HTERT RPE-1 (cell line): Measurements from ENCODE around the gene TRAIP.
"Not testable (repeated sequence)": the region's sequence is repeated elsewhere in the genome, so short reads cannot be mapped to it uniquely, and the experiment has no call there.

Experiments
- in situ Hi-C: fragments of 300-500 bp; cut with MboI; formaldehyde crosslinking; loops from 4 replicates; pipeline ENCODE4 v1.14.3; 2020; ENCODE audit warnings: low sequenced_read_pairs

The TRAIP gene

DNA sequence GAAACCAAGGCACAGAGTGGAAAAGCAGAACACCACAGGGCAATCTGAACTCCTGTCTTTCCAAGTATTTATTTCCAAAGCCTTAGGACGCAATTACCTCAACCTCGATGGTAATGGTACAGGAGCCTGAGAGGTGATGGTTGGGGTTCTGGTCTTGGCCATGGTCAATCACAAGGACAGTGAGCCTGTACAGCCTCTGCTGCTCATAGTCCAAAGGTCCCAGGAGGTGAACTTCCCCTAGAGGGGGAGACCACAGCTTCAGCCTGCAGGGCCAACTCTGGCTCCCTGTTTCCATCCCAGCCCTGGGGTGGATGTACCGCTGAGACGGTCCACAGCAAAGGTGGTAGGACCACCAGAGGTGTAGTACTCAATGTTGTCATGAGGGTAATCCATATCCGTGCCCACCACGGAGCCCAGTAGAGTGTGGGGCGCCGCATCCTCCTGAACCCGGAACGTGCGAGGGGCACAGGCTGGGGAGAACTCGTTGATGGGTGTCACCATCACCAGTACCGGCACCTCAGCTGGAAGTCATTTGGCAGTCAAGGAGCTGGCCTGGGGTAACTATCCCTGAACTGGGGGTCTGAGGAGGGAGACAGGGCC, 62.8 kb downstream of the TRAIP start:
- in situ Hi-C loops, result no loop called here

DNA sequence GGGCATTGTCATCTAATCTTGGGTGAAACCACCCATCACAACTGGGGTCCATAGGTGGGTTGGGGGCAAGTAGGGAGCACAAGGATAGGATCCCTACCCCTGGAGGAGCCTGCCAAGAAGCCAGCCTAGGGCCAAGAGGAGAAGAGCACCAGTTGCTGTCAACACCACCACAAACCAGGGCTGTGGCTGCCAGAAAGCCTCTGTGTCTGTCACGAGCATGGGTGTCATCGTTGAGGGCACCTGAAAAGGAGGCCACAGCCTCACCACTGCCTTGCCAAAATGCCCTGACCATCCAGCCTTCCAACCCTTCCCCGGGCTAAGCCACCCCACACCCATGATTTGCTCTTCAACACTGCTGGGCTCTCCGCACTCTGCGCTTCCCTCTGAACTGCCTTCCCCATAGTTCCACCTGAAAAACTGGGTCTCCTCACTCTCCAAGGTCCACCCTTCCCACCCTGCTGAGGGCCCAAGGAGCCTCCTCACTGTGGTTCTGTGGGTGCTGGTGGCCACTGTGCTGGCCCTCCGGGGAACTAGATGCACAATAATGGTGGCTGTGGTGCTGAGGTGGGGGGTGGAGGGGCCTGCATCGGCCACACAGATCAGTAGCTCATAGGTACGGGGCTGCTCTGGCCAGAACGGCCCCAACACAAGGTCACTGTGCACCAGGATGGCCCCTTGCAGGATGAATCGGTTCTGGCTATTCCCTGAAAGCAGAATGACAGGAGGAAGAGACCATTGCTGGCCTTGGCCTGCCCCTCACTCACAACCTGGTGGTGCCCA, 63.8 kb downstream of the TRAIP start:
- in situ Hi-C loops, result no loop called here

DNA sequence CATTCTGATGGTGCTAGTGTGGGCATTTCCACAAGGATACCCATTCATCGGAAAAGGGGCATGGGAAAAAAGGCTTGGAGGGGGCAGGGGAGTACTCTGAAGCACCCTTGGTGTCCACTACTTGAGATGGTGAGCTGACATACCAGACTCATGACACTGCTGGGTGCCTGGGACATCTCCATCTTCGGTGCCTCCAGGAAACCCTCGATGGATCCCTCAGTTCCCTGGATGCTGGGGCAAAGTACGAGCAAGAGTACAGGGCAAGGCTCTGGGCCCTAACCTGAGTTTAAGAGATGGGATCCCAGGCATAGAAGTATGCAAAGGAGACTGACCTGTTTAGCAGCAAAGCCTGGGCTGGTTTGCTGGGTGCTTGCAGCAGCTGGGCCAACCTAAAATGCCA, 64.8 kb downstream of the TRAIP start:
- in situ Hi-C loops, result no loop called here

DNA sequence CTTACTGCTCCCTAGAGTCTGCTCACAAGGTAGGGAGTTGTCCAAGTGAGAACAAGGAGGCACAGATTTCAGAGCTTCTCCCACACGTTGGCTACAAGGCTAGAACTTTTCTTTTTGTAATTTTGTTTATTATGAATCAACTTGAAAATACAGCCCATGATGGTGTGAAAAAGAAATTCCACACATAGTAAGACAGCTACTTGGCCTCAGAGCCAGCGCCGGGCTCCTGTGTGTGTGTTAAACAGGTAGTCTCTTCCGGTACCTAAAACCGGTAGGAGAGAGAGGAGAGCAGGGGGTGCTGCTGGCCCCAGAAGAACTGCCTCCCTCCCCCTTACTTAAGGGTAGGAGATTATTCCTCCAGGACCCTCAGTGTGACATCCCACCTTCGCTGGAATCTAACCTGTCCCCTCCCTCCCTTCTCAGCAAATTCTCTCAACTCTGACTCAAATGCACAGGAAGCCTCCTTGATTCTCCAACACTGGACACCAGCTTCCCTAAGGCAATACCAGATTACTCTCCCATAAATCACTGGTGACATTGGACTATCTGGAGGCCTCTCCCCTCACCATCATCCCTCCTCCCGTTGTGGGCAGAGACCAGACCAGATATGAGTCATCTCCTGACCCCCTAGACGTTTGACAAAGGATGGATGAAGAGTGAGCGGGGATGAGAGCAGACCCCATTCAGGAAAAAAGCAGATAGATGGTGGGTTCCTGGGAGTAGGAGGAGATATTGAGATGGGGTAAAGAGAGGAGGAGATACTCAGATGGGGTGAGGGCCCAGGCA, 65.5 kb downstream of the TRAIP start:
- in situ Hi-C loops, result no loop called here

DNA sequence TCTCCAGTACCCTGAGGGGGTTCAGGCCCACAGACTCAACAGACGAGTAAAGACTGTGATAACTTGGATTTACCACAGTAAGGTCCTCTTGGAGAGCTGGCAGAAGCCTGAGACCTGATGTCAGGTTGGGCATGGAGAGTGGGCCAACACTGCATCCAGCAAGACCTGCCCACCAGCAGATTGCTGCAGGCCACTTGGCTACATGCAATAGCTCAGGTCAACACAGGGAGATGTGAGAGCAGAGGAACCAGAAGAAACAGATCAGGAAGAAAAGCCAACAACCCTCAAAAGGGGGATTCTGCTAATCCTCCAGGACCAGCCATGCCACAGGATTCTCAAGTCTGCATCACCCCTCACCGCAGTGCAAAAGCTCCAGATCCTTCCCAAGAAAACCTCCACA, 68.3 kb downstream of the TRAIP start:
- in situ Hi-C loops, result no loop called here

DNA sequence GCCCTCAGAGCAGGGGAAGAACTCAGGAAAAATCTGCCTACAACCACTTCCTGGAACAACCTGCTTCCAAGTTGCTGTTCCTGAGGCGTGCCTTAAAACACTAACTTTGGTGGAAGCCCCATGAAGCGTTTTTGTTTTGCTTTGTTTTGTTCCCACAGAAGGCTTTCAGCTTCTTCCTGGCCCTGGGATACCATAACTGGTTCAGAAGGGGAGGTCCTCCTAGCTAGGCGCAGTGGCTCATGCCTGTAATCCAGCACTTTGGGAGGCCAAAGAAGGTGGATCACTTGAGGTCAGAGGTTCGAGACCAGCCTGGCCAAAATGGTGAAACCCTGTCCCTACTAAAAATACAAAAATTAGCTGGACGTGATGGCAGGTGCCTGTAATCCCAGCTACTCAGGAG, 68.8 kb downstream of the TRAIP start:
- in situ Hi-C loops, result no loop called here

DNA sequence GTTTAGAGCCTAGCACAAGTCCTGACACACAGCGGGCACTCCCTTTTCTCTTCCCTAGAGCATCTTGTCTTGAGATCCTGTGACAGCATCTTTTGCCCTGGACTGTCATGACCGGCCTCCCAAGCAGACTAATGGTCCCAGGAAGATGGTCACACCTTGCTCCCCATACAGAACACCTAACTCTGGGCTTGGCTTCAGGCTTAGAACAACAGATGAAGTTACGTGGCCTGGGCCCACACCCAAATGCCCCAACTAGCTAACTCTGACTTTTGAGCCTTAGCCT, 69.2 kb downstream of the TRAIP start:
- in situ Hi-C loops, result no loop called here

DNA sequence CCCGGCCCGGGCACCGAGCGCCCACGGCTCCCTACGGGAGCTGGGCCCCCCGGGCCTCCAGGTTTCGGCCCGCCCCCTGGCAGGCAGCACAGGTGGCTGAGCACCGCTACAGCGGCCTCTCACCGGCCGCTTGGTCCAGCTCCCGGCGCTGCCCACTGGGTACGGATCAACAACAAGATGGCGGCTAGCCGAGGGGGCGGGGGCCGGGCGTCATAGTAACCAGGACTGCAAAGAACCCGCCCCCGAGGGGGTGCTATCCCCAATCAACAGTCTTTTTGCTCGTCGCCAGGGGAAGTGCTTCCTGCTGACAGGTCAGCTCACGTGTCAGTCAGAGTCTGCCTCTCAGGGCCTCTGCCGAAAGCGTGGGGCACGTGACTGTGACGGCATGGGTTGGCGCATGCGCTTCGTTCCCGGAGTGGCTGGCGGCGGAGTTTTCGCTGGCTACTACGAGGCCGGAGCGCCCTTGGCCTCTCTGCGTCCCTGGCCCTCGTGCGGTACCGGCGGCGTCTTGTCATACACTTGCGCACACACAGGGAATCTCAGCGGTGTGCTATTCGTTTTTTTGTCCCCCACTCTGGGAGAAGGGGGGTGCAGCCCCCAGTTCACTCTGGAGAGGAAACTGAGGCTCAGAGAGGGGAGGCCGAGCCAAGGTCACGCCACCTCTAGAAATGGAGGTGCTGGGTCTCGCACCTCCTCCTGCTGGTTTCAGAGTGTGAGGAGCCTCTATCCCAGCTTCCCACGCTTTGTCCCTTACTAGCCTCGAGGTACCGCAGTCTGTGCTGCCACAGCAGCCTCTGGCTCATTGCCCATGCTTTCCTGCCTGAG, 69.8 kb downstream of the TRAIP start, which contains the start of gene IP6K1:
IP6K1 (minus strand) TSS at position 186 of the 825 bp plus-strand sequence. CDS start 38,502 bp downstream, outside the sequence.
- in situ Hi-C loops, result no loop called here

DNA sequence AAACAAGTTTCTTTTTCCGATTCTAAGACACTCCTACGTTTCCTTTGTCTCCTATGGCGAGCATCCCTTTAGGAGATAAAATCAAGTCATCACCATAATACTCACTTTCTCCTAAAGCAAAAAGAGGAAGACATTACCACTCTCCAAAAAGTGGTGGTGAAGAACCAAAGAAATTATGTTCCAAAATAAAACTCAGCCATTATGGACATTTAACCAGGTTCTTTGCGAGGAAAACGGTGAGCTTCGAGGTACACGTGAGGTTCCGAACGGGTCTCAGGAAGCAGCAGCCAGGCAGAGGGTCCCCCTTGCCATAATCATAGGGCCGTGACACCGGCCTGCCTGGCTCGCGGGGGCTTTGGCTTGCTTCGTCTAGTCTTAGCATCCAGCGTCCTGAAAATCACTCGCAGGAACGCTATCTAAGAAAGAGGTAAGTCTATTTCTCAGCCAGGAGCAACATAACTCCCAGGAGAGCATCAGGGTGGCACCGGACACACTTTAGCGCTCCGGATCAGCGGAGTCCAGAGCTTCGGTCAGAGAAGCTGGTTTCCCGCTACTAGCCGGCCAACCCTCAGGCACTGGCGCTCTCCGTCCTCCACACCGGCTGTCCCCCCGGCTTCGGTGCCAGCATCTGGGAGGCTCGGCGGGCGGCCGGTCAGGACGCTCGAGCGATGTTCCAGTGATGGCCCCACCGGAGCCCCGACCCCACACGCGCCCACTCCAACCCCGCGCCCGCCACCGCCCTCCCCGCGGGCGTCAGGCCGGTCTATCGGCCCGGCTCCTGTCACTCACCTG, 70.6 kb downstream of the TRAIP start:
- in situ Hi-C loops, result no loop called here

DNA sequence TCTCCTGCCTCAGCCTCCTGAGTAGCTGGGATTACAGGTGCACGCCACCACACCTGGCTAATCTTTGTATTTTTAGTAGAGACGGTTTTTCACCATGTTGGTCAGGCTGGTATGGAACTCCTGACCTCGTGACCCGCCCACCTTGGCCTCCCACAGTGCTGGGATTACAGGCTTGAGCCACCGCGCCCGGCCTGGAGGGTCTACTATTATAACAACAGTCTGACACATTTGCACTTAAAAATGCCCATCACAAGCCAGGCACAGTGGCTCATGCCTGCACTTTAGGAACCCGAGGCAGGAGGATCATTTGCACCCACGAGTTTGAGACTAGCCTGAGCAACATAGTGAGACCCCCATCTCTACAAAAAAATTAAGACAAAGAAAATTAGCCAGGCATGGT, 74.1 kb downstream of the TRAIP start:
- in situ Hi-C loops, result not testable (repeated sequence)

DNA sequence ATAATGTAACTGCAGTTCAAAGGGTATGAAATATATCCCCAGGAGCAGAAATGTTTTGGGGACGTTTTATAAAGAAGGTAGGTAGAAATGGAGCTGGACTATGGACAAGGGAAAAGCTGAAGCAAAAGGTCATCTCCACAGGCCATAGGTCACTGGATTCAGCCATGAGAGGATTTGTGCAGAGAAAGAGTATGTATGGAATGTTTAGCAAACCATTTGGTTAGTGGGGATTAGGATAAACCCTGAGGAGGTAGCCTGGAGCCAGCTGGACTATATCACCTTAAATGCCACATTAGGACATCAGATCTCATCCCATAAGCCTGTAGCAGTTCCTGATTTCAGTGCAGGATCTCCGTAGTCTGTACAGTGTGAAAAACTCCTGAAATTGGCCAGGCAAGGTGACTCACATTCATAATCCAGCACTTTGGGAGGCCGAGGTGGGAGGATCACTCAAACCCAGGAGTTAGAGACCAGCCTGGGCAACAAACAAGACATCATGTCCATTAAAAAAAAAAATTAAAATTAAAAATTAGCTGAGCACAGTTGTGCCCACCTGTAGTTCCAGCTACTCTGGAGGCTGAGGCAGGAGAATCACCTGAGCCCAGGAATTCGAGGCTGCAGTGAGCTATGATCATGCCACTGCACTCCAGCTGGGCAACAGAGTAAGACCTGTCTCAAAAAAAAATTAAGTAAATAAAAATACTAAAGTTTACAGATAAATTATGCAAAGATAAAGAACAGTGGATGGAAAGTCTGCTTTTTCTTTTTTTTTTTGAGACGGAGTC, 74.8 kb downstream of the TRAIP start:
- in situ Hi-C loops, result no loop called here

DNA sequence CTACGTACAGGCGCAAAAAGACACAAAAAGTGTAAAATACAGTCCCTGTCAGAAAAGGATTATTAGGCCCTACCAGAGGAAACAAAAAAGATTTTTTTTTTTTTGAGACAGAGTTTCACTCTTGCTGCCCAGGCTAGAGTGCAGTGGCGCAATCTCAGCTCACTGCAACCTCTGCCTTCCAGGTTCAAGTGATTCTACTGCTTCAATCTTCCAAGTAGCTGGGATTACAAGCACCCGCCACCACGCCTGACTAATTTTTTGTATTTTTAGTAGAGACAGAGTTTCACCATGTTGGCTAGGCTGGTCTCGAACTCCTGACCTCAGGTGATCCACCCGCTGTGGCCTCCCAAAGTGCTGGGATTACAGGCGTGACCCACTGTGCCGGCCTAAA, 75.4 kb downstream of the TRAIP start:
- in situ Hi-C loops, result not testable (repeated sequence)

DNA sequence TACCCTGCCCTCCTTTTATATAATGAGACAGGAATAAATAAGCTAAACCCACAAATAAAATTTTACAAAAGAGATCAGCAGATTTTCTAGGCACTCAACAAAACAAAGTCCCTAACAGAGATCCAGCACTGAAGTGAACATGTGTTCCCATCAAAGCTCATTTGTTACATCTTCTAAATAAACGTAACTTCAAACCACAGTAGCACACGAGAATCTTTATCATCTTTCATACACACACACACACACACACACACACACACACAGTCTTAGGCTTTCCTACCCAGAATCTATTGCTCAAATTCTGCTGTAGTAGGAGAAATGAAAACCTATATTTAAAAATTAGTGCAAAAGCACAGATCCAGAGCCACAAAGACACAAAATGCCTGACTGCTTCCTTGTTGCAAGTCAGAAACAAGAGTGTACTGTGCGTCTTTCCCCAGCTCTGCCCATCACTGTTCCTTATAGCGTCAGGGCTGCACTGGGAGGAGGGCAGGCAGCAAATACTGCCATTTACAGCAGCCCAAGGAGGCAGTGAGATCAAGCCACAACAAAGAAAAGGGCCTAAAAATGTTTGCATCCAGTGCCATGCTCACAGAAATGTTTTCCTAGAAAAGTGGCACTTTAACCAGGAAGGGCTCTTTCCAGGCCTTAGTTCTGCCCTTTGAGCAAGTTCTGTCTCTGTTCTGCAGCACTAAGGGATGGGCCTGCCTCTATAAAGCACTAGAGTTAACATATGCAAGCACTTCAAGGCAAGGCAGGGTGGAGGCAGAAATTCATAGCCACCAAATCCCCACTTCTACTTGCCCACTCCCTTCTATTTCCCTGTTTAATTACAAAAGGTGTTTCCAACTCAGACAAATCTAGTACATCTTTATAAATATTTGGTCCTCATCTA, 76.0 kb downstream of the TRAIP start:
- in situ Hi-C loops, result no loop called here

DNA sequence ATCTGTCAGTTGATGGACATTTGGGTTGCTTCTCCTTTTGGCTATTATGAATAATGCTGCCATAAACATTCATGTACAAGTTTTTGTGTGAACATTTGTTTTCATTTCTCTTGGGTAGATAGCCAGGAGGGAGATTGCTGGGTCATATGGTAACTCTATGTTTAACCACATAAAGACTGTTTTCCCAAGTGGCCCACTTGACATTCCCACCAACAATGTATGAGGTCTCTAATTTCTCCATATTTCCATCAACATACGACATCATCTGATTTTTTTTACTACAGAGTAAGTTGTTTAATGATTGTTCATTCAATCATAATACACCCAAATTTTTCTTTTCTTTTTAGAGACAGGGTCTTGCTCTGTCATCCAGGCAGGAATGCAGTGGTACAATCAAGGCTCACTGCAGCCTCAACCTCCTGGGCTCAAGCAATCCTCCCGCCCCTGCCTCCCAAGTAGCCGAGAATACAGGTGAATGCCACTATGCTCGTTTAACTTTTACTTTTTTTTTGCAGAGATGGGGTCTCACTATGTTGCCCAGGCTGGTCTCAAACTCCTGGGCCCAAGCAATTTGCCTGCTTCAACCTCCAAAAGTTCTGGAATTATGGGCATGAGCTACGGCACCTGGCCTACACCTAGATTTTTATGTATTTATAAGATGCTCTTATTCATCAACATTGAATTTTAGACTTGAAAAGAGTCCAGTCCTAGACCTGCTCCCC, 76.8 kb downstream of the TRAIP start:
- in situ Hi-C loops, result no loop called here
